HG03442 (cell line): ENCODE results near the gene NEK1.
"Not testable (repeated sequence)": the region's sequence is repeated elsewhere in the genome, so short reads cannot be mapped to it uniquely, and the experiment has no call there.

Experiments used
- ATAC-seq: cut with Tn5 transposase; IDR thresholded peaks from one replicate; pipeline ENCODE4 v1.9.1; 2021; ENCODE audit warnings: mild to moderate bottlenecking, moderate library complexity; ENCODE audit not compliant: unreplicated experiment

Gene NEK1

GRCh38 chr4:169601016-169601771, 11.2 kb downstream of the NEK1 start:
- no peak for ATAC-seq

DNA sequence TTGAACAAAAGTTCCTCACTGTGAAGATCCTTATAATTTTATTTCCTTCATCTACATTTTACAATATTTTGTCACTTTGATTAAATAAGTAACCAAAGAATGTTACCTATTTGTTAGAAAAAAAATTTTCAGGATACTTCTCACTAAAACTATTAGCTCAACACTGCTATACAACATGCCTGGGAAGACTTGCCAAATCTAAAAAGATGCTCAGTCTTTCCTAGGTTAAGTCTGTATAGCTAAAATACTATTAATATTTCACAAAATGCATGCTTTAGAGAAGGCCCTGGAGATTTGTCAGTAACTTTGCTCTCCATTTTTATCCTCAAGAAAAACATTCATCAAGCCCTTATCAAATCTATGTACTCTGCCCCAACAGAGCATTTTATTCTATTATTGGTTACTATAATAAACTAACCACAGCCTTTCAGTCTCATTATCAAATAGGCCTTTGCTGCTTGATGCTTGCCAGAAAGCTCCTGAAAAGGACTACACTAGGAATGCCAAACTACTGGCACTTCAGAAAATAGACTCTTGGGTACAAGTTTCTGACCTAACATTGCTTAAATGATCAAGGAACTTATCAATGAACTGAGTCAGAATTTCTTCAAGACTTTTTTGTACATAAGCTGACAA, 17.7 kb downstream of the NEK1 start:
- no peak for ATAC-seq

DNA sequence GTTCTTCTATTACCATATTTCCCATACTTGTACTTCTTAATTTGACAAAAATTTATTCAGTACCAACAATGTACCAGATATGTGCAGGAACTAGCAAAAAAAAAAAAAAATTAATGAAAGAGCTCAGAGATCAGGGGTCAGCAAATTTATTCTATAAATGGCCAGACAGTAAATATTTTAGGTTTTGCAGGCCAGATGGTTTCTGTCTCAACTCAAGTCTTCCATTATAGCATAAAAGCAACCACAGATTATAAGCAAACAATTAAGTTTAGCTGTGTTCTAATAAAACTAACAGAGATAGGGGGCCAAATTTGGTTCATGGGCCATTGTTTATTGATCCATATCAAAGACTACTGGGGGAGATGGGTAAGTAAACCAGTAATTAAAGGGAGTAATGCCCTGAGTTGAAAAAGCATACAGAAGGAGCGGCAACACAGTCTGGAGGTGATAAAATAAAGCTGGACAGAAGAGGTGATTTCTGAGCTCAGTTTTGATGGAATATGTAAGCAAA, 19.3 kb downstream of the NEK1 start:
- ATAC-seq: no peak

- ATAC-seq: no peak
Observed at GRCh38 chr4:169583563-169583962, 28.8 kb downstream of the NEK1 start.

DNA sequence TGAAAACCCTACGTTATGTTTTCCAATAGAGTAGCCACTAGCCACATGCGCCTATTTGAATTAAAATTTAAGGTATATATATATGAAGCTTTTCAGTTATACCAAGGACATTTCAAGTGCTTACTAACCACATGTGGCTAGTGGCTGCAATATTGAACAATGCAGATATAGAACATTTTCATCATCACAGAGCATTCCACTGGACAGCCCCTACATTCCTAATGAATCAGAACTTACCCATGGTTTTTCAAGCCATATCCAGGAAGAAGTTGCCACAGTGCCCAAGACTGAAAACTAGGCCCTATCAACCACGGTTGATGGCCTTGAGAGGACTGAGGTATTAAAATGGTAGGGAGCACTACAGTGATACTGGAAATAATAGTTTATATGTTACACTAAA, 29.7 kb downstream of the NEK1 start:
- no peak for ATAC-seq

GRCh38 chr4:169582203-169582602, 30.2 kb downstream of the NEK1 start:
- peak; percentile 96 for ATAC-seq

DNA sequence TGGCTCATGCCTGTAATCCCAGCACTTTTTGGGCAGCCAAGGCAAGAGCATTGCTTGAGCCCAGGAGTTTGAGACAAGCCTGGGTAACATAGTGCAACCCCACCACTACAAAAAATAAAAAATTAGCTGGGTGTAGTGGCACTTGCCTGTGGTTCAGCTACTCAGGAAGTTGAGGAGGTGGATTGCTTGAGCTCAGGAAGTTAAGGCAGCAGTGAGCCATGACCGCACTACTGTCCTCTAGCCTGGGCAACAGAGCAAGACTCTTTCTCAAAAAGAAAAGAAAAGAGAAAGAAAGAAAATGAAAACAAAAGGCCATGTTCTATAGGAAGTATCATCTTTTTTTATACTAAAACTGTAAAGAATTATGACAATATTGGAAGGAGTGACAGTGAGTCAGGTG, 38.5 kb downstream of the NEK1 start:
- no peak for ATAC-seq

DNA sequence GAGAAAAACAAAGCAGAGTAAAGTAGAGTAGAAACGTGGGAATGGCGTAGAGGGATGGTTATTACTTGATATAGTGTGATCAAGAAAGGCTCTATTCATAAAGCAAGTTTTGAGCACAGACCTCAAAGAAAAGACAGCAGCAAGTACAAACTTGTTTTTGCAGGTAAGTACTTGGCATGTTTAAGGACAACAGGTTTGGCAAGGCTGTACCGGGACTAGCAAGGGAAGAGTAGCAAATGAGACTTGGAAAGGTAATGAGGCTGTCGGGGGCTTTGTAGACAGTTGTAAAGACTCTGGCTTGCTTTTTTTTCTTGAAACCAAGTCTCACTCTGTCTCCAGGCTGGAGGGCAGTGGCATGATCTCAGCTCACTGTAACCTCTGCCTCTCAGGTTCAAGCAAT, 40.9 kb downstream of the NEK1 start:
- no peak for ATAC-seq

GRCh38 chr4:169571012-169571411, 41.4 kb downstream of the NEK1 start:
- ATAC-seq: not testable (repeated sequence)

DNA sequence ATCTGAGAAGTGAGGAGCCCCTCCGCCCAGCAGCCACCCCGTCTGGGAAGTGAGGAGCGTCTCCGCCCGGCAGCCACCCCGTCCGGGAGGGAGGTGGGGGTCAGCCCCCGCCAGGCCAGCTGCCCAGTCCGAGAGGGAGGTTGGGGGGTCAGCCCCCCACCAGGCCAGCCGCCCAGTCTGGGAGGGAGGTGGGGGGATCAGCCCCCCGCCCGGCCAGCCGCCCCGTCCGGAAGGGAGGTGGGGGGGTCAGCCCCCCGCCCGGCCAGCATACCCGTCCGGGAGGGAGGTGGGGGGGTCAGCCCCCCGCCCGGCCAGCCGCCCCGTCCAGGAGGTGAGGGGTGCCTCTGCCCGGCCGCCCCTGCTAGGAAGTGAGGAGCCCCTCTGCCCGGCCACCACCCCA, 42.1 kb downstream of the NEK1 start:
- not testable (repeated sequence) for ATAC-seq

DNA sequence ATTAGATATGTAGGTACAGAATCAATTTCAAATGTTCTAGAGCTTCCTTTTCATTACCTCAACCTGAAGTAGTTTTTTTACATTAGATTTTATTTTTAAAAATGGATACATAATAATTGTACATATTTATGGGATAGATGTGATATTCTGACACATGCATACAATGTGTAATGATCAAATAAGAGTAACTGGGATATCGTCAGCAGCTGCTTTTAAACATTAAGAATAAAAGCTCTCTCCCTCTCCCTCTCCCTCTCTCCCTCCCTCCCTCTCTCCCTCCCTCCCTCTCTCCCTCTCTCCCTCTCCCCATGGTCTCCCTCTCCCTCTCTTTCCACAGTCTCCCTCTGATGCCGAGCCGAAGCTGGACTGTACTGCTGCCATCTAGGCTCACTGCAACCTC, 43.2 kb downstream of the NEK1 start:
- ATAC-seq: not testable (repeated sequence)

DNA sequence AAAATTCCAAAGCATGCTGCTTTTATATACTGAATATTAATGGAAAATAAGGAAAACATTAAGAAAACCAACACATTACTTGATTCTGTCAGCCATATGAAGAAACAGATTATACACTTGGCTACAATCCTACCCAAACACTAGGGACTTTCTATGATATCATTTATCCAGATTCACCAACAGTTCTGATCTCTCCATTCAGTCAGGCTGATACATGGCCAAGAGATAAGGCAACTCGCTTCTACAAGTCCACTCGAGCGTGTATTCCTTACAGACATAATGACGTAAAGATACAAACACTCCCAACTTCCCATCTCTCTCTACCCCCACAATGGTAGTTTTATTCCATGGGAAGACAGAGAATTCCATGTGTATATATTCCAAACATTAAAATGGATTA, 44.5 kb downstream of the NEK1 start:
- ATAC-seq: no peak

DNA sequence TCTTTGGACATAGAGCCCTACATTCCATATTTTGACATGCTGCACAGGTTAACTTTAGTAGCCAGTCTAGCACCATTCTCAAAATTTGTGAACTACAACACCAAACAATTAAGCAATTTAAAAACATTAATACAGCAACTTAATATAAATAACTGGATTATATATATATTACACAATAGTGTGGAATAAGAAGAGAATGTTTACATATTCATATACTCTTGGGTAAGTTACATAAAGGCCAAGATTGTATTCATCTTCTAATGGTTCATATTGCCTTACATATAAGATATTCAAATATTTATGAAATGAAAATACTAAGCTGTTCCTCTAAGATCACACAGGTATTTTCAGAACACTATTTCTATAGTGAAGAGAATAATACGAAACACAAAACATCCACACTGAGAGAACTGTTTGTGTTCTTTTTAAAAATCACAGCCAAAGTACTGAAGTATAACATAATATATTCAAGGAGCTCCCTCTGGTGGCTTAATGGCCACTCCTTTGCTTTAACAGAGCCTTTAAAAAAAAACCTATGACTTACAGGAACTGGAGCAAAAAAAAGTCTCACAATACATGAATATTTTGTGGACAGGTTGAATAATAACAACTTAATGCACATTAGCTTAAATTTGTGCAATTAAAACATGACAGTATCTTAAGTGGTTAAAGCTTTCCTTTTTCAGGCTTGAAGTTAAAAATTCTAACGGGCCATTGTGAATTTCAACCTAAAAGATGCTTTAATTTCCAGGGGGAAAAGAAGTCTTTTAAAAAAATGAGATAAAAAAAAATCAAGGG, 46.2 kb downstream of the NEK1 start:
- peak; percentile 88 for ATAC-seq

GRCh38 chr4:169565606-169566005, 46.8 kb downstream of the NEK1 start:
- ATAC-seq: no peak

DNA sequence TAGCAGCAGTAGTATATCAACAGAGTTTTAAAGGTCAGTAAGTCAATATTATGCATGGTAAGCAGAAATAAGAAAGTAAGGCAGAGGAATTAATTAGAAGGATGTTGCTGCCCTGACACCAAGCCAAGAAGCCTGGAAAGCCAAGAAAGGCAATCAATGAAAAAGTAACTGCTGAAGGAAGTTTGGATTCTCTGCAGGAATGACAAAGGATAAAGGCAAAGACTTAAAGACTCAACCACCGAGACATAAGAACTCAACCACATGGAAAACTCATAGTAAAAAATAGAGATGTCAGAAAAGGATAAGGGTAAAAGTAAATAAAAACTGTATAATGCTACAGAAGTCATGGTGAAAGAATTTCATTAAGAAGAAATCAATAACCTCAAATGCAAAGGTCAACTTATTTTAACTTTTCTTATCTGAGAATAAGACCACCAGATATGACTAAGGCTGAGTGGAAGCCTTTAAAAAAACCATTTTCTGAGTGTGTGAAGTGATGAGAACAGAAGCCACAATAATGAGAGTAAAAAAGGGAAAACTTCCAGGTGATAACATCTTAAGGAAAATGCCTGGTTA, 55.2 kb downstream of the NEK1 start:
- ATAC-seq: no peak

DNA sequence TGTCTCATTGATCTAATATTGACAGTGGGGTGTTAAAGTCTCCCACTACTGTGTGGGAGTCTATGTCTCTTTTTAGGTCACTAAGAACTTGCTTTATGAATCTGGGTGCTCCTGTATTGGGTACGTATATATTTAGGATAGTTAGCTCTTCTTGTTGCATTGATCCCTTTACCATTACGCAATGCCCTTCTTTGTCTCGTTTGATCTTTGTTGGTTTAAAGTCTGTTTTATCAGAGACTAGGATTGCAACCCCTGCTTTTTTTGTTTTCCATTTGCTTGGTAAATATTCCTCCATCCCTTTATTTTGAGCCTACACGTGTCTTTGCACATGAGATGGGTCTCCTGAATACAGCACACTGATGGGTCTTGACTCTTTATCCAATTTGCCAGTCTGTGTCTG, 65.8 kb downstream of the NEK1 start:
- not testable (repeated sequence) for ATAC-seq

DNA sequence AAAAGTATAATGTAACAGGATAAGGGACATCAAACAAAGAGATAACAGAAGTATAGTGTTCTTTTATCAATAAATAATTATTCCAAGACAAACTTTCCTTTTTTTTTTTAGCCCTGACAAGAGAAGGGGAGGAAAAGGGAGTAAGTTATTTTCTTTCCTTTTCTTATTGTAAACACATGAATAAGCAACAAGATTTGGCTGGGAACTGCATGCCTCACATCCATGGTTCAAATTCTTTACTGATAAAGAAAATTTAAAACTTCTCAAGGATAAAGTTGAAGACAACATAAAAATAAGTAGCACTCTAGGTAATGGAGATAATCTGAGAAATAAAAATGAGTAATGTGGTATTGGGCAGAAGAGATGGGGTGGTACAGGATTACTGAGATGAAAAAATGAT, 71.6 kb downstream of the NEK1 start:
- ATAC-seq: no peak

- no peak for ATAC-seq
Observed at GRCh38 chr4:169530048-169530447, 82.3 kb downstream of the NEK1 start.

DNA sequence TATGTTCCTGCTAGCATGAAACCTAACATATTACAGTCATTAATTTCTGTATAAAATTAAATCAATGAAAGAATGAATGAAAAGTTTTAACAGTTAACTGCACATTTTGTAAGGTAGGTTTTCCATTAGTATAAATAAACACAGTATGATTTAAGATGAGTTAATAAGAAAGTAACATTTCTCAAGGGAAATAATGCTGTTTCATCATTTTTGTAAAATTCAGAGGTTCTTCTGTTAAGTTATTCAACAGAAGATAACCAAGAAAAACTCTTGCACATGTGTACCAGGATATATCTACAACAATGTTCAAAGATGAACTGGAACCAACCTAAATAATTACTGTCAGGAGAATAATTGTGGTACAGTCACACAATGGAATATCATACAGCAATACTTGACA, 88.6 kb downstream of the NEK1 start:
- ATAC-seq: no peak

DNA sequence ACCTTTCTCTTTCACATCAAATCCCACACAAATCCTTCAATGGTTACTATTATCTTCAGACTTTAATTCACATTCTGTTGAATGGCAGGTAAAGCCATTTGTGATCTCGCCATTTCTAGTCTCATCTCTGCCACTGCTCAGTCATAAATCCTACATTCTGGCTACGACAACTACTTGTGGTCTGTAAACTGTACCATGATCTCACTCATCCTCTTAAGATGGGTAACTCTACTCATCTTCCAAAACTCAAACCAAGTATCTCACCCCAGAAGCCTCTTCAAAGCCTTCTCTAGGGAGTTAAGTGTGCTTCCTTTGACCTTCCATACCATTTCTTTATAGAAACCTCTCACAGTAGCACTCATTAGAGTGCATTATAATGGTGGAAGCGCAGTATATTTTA, 101.8 kb downstream of the NEK1 start:
- no peak for ATAC-seq

DNA sequence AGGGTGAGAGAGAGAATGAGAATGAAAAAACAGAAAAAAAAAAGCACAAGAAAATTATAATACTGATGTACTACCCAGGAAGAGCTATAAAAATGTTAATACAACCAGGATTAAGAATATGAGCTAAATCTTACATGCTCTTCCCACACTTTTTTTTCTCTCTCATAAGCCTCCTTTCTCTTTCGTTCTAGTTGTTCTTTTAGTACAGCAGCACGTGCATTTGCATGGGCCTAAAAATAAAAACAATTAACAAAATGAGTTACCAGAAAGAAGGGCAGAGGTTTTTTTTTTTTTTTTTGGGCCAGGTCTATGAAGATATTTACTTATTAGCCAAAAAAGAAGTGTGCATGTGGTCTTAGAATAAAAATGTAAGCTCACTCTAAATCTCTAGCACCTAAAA, 105.5 kb downstream of the NEK1 start:
- ATAC-seq: no peak
